CD4-positive, alpha-beta T cell treated with Interleukin-12 subunit alpha and Interleukin-12 subunit beta, for 1 hour (primary cell): Measurements from ENCODE around the gene NANOS2.

Source experiments
- DNase-seq: peaks from one replicate; pipeline ENCODE4 v3.0.0-alpha.2; 2020

The NANOS2 gene

GRCh38 chr19:45890877-45891276 lies 23.7 kb downstream of the NANOS2 start:
- DNase-seq, result no peak

DNA sequence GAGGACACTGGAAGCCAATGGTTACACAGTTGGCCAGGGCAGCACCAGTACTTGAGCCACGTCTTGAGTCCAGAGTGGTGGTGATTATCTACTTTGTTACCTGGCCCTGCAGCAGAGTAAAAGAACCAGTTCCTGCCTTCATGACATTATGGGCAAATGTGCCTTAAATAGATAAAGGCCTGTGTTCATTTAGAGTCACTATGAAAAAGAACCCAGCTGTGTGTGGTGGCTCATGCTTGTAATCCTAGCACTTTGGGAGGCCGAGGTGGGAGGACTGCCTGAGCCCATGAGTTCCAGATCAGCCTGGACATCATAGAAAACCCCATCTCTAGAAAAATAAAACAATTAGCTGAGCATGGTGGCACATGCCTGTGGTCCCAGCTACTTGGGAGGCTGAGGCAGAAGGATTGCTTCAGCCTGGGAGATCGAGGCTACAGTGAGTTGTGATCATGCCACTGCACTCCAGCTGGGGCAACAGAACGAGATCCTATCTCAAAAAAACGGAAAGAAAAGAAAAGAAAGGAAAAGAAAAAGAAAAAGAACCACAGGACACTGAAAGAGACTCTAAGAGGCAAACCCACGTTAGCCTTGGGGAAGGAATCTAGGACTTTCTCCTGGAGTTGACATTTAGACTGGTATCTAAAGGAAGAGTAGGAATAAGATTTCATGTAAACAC lies 25.2 kb downstream of the NANOS2 start:
- DNase-seq, result no peak

DNA sequence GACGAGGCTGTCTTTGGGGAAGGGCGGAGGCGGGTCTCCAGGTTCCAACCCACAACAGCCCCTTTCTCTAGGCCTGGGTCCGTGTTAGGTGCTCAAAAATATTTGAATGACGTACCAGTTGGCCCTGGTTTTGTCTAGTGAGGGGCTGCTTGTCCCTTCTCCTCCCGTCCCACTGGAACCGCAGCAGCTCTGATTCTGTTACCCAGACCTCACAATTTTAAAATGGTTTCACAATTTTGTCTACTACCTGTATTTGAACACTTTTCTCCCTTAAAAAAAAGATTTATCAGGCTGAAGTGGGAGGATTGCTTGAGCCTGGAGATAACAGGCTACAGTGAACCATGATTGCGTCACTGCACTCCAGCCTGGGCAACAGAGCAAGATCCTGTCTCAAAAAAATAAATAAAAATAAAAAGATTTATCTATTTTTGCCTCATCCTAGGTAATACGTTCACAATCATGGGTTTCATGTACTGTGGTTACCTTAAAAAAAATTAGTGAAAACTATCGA lies 27.3 kb downstream of the NANOS2 start:
- no peak for DNase-seq

DNA sequence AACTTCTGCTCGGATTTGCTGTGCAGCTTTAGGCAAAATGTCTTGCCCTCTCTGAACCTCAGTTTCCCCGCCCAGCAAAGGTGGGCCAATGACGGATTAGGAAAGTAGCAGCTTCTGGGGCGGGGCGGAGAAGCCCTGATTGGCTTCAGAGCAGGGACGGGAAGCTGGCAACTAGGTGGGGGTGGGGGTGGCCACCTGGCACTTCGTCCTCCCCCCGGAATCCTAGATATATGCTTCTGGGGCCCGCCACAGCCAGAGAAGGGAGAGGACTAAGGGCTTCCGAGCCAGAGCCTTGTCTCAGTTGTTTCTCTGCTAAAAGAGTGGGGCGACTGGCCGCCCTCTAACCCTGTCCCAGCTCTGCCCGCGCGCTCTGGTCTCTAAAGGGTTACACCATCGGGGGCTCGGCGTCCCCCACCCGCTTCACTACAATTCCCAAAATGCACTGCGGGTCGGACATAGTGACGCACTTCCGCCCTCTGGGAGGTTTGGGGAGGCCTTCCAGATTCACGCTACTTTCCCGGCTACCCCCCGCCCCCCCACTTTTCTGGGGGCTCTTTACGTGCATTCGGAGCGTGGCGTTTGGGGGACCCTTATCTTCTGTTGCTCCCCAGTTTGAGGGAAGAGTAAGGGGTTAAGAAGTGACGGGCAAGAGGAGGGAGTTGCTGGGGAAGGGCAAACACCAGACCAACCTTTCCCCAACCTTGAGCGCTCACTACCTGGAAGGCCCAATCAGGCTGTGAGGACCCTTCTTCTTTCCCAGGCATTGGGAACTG lies 28.0 kb downstream of the NANOS2 start:
- peak; percentile 93 for DNase-seq

GRCh38 chr19:45885556-45886426 lies 28.8 kb downstream of the NANOS2 start, which contains the start of gene IRF2BP1:
Gene IRF2BP1, minus strand, starts transcription at chr19:45886141. Its CDS starts 367 bp downstream, at chr19:45885774.
- peak; percentile 92 for DNase-seq

- DNase-seq, result no peak
These were observed 29.7 kb downstream of the NANOS2 start for GRCh38 chr19:45884682-45885555.

- no peak for DNase-seq
These were observed 30.5 kb downstream of the NANOS2 start for GRCh38 chr19:45883881-45884681.

DNA sequence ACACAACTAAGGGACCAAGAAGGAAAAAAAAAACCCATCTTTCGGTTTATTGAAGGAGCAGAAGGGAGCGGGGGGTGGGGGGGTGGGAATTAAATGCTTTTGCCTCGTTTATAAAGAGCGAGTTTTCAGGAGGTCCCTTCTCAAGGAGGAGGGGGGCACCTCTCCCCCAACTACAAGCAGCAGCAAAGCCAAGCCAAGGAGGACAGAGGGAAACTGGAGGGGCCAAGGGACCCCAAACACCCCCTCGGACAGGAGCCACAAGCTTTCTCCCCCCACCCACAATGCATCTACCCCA lies 31.0 kb downstream of the NANOS2 start:
- DNase-seq, result no peak

GRCh38 chr19:45882652-45883585 lies 31.7 kb downstream of the NANOS2 start:
- DNase-seq, result peak; percentile 87

DNA sequence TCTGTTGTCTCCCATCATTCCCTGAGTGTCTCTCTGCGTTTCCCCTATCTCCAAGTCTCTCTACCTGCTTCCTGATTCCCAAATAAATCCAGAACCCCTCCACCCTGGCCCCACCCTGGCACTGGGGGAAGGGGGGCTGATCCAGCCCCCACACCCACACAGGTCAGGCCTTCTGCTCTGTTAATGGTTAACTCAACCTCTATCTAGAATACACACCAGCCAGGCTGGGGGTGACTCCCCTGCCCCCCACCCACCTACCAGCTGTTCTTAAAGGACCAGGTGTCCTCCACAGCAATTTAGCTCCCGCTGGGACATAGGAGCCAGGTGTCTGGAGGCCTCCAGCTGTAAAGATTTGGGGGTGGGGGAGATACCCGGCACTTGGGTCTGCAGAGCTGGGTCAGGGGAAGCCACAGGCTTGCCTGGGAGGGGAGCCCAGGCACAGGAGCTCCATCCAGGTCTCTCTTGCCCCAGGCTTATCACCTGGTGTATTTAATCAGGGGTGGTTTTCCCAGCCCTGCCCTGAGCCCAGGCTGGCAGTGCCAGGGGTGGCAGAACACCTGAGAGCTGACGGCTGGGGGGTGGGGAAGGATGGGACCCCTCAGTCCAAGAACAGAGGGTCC lies 32.6 kb downstream of the NANOS2 start:
- no peak for DNase-seq

DNA sequence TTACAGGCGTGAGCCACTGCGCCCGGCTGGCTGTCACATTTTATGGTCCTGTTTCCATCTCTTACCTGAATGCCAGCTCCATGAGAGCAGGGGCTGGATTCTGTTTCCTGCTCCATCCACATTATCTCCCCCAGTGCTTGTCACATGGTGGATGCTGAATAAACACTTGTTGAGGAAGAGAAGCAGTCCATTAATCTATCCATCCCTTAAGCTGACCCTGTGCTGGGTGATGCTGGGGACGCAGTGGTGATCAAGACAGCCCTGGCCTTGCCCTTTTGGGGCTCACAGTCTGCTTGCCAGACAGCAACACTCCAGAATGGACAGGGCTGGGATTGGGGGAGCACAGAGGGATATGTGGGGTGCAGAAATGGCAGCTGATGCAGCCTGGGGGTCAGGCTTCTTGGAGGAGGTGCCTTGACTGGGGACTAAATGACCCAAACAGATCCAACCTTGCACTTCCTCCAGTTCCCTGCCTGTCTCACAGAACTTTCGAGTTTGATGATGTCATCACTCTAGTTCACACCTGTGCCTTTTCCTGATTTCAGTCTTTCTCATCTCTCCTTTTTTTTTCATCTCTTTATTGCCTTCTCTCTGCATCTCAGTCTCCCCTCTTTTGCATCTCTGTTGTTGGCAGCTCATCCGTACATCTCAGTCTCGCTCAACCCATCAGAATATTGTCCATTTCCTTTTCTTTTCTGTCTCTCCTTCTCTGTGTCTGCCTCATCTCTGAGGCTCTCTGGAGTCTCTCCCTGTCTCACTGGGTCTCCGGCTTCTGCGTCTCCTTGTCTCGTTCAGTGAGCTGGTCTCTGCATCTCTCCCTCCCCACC lies 33.3 kb downstream of the NANOS2 start:
- DNase-seq, result no peak

- no peak for DNase-seq
These were observed 34.6 kb downstream of the NANOS2 start for GRCh38 chr19:45879971-45880370.

GRCh38 chr19:45879055-45879454 lies 35.5 kb downstream of the NANOS2 start:
- no peak for DNase-seq

GRCh38 chr19:45878043-45878794 lies 36.4 kb downstream of the NANOS2 start:
- no peak for DNase-seq

DNA sequence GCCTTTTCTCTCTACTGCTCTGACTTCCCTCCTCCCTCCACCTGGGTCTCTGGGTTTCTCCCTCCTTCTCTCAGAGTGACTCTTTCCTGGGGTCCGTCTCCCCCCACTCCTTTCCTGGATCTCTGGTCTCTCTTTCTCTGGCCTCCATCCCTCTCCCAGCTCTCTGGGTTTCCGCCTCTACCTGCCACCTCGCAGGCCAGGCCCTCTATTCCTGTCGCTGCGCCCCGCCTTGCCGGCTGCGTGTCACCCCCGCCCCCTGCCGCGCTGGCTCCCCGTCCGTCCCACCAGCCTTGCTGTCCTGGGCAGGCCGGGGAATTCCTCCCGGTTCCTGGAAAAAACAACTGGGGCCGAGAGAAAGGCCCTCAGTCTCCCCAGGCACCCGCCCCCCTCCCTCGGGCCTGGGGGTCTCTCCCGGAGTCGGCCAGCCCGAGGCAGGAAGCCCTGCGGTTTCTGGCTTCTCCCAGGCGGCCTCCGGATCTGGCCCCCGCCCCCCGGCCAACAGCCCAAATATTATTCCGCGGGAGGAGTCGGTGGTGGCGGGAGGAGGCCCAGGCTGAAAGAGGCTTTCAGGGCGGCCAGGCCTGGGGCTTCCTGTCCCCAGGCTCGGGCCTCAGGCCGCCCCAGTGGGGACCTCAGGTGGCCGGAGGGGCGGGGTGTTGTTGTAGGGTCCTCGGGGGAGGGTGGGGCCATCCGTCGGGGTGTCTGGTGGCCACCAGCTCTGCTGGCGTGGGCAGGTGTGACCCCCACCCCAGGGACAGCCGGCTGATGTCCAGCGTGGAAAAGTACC lies 38.0 kb downstream of the NANOS2 start:
- peak; percentile 13 for DNase-seq

GRCh38 chr19:45876161-45876410 lies 38.5 kb downstream of the NANOS2 start:
- no peak for DNase-seq

DNA sequence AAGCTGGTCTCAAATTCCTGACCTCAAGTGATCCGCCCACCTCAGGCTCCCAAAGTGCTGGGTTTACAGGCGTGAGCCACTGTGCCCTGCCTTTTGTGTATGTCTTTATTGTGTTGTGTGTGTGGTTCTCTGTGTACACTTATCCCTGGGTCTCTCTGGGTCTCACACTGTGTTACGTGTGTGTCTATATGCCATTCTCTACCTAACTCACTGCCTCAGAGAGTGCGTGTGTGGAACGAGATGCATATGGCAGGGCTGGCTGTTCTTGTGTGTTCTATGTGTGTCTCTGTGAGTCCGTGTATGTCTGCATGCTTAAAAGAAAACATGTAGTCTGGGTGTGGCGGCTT lies 40.0 kb downstream of the NANOS2 start:
- DNase-seq, result no peak
